GM12865 (cell line): ENCODE data around the gene ZNF771.

Experiments used
- DNase-seq: peaks from one replicate; pipeline ENCODE4 v3.0.0; 2010; ENCODE audit warnings: low read depth
- H3K4me3 ChIP-seq: 2 replicates; pipeline ENCODE4 v1.5.1; 2011; ENCODE audit warnings: mild to moderate bottlenecking, low read depth, low read length, control low read depth
- TF ChIP-seq, protein P1 (sequence below): IDR thresholded peaks from 2 replicates; pipeline ENCODE4 v1.5.1; 2011; ENCODE audit warnings: low read length, control low read depth, low read depth, inconsistent platforms; ENCODE audit not compliant: insufficient read depth; ENCODE audit errors: missing control alignments

The ZNF771 gene

DNA sequence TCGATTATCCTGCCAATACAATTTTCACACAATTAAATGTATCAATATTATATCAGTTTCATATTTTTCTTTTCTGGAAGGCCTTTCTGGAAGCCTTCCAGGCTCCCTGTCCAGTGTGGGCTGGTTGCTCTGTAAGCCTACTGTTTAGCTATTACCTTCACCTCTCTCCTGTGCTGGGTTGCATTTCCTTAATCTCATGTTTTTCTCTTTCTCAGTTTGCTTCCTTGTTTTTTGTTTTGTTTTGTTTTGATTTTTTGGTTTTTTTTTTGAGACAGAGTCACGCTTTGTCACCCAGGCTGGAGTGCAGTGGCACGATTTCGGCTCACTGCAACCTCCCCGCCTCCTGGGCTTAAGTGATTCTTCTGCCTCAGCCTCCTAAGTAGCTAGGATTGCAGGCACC is 31.4 kb downstream of the ZNF771 start:
- DNase-seq, result no peak
- H3K4me3 ChIP-seq, result no peak overlapping the region
- TF ChIP-seq, protein P1, sequence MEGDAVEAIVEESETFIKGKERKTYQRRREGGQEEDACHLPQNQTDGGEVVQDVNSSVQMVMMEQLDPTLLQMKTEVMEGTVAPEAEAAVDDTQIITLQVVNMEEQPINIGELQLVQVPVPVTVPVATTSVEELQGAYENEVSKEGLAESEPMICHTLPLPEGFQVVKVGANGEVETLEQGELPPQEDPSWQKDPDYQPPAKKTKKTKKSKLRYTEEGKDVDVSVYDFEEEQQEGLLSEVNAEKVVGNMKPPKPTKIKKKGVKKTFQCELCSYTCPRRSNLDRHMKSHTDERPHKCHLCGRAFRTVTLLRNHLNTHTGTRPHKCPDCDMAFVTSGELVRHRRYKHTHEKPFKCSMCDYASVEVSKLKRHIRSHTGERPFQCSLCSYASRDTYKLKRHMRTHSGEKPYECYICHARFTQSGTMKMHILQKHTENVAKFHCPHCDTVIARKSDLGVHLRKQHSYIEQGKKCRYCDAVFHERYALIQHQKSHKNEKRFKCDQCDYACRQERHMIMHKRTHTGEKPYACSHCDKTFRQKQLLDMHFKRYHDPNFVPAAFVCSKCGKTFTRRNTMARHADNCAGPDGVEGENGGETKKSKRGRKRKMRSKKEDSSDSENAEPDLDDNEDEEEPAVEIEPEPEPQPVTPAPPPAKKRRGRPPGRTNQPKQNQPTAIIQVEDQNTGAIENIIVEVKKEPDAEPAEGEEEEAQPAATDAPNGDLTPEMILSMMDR, result no peak

DNA sequence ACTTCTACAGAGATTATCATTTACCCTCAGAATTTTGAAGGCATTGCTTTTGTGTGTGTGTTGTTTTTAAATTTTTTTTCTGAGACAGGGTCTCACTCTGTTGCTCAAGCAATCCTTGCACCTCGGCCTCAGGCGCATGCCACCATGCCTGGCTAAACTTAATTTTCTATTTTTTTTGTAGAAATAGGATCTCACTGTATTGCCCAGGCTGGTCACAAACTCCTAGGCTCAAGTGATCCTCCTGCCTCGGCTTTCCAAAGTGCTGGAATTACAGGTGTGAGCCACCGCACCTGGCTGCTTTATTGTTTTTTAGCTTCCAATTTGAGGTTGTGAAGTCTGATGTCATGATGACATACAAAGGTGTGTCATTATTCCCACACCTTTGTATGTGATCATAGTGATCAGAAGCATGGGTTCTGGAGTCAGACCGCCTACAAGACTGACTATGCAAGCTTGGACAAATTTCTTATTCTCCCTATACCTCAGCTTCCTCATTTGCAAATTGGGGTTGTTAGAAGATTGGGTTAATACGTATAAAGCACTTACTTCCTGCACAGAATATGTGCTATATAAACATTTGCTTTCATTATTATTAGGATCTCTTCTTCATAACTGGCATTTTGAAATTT is 32.4 kb downstream of the ZNF771 start:
- no peak for DNase-seq
- H3K4me3 ChIP-seq, result no peak overlapping the region
- TF ChIP-seq, protein P1, result no peak

DNA sequence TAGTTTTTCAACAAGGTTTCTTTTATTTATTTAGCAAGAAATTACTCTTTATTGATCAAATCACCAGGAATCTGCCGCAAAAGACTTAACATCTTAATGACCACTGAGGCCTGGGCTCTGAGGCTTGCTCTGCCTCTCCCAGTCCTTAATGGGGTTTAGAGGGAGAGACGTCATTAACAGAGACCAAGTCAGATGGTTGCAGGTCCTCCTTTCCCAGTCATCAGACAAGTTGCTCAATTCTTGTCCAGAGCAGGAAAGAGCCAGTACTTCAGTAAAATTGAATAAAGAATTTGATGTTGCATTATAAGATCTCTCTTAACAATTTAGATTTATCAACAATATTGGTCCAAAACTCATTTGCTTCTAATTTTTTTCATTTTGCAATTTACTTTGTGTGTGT is 36.2 kb downstream of the ZNF771 start:
- no peak overlapping the region for H3K4me3 ChIP-seq
- DNase-seq, result no peak
- TF ChIP-seq, protein P1, result no peak

DNA sequence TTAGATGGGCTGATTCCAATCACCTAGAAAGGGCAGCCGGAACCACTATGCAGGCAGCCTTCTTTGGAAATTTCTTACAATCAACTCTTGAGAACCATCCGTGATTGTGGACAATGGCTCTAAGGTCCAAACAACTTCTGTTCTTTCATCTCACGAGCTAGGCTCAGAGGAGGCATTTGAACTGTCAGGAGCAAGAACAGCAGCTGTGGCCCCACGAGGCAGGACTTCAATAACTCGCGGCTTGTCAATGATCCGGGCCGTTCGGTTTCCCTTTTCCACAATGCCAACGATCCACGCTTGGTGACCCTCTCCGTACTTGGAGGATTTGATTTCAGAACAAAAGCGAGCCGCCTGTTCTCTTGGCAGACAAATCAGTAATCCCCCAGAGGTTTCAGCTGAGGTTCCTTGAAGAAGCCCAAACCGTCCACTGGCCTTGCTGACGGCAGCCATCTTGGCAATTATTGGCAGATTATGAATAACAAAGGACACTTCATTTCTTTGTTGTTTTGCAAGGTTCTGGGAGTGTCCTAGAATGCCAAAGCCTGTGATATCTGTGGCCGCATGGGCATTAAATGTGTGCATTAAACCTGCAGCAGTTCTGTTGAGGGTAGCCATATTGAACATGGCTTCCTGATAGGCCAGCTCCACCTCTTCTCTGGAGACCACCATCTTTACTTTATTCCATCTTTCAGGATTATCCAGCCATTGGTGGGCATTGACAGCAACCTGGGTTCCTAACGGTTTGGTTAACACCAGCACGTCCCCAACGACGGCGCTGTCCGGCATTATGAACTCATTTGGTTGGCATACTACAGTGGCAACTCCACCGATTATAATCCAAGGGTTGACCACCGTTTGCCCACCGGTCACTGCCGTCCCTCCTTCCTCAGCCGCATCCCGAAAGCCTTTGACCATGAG is 37.1 kb downstream of the ZNF771 start:
- TF ChIP-seq, protein P1, result no peak
- no peak for DNase-seq
- H3K4me3 ChIP-seq, result peak overlapping the region; percentile 53

DNA sequence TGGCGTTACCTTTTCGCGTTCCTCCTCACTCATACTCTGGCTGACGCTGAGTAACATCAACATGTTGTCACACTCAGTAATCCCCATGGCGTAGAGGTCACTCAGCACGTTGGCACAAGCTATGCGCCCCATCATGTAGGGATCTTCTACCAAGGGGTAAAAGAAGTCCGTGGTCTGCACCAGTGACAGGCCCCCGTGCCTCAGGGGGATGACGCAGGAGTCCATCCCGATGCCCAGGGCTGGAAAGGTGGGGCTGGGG is 37.7 kb downstream of the ZNF771 start:
- TF ChIP-seq, protein P1, result no peak
- DNase-seq, result no peak

DNA sequence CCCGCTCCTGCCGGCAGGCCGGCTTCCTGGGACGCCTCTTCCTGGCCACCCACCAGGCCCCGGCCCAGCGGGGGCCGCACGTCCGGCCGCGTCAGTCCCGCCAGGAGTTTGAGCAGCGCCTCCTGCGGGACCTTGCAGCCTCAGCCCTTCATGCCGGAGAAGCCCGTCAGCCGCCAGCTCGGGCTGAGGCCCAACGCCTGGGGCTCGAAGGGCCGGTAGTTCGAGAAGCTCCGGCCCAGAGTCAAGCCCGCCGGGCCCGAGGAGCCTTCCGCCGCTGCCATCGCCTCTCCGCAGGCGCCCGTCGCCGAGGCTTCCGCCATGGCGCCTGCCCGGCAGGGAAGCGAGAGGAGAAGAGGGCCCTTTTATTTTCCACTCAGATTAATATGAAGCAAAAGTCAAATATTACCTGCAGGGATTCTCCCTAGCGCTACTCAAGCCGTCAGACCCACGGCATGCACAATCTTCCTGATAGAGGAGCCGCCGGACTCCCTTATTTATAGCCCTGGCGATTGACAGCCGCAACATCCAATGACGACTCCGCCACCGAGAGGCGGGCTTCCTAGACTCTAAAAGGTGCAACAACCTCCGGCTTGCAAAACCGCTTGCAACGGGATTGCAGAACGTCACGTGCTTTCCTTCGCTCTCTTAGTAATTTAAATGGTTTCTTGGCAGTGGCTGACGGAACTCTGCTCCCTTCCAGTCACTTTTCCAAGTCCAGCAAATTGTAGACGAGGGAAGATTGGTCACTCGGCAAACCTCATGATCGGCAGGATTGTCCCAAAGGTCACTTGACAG is 38.2 kb downstream of the ZNF771 start, which contains the start of gene SEPHS2:
Gene SEPHS2, minus strand, starts transcription at position 467 of the 795 bp plus-strand sequence. Its CDS starts 147 bp downstream, at position 320.
- peak; percentile 99 for DNase-seq
- peak within 1 kb of the TSS; percentile 53 for H3K4me3 ChIP-seq
- TF ChIP-seq, protein P1, result peak; percentile 46

More for the DNA sequence above, 37.7 kb downstream of the ZNF771 start:
- peak overlapping the region; percentile 53 for H3K4me3 ChIP-seq
